CD14-positive monocyte (primary cell): ENCODE data around the gene PLXNB1. TPM values are rescaled to one million over a fixed set of nuclear protein-coding genes. Genes with fewer than 3 reads are reported as not detected.

Experiments used
- DNase-seq, 3 donors: peaks; one replicate each; pipeline ENCODE4 v3.0.0-alpha.2; 2011 to 2022
- H2AFZ ChIP-seq: 2 replicates; pipeline ENCODE4 v1.6.0; 2012; ENCODE audit warnings: mild to moderate bottlenecking, low read depth, low read length, inconsistent platforms; ENCODE audit not compliant: insufficient read depth, poor library complexity, severe bottlenecking
- H3K27ac ChIP-seq, 2 donors: 1 replicate in 1 of 2; 2 replicates in 1 of 2; pipeline ENCODE4 v1.5.1; 2012 to 2013; ENCODE audit warnings: low read length in 2 of 2, control low read depth in 1 of 2, inconsistent platforms in 1 of 2, low read depth in 1 of 2, mild to moderate bottlenecking in 1 of 2
- H3K27me3 ChIP-seq, 2 donors: one replicate each; pipeline versions ENCODE4 v1.6.0 to v1.6.1; 2011 to 2013; ENCODE audit warnings: low read length in 2 of 2; ENCODE audit not compliant: control insufficient read depth in 2 of 2, insufficient read depth in 2 of 2
- H3K36me3 ChIP-seq, 2 donors: replicated peaks in 1 of 2; 1 replicate in 1 of 2; 2 replicates in 1 of 2; pipeline versions ENCODE4 v1.5.1 to v1.6.1; 2012 to 2013; ENCODE audit warnings: low read length in 2 of 2, control low read depth in 1 of 2, inconsistent platforms in 1 of 2, mild to moderate bottlenecking in 1 of 2; ENCODE audit not compliant: insufficient read depth in 2 of 2, control insufficient read depth in 1 of 2
- H3K4me1 ChIP-seq, 2 donors: 1 replicate in 1 of 2; 2 replicates in 1 of 2; pipeline versions ENCODE4 v1.5.1 to v1.6.1; 2012 to 2013; ENCODE audit warnings: low read length in 2 of 2, control low read depth in 1 of 2, inconsistent platforms in 1 of 2, mild to moderate bottlenecking in 1 of 2, moderate library complexity in 1 of 2; ENCODE audit not compliant: insufficient read depth in 2 of 2, control insufficient read depth in 1 of 2
- H3K4me2 ChIP-seq: replicated peaks from 2 replicates; pipeline ENCODE3; 2012; ENCODE audit warnings: low read length, moderate library complexity, mild to moderate bottlenecking; ENCODE audit not compliant: poor library complexity, severe bottlenecking; ENCODE audit errors: extremely low read depth
- H3K4me3 ChIP-seq, 3 experiments: fragments of 200-600 bp in 1 of 3; sonication (generic) in 1 of 3; replicated peaks in 1 of 3; 1 replicate in 2 of 3; 2 replicates in 1 of 3; pipeline ENCODE4 v1.5.1; 2011 to 2013; ENCODE audit warnings: low read length in 3 of 3, mild to moderate bottlenecking in 3 of 3, control low read depth in 2 of 3, low read depth in 2 of 3, inconsistent platforms in 1 of 3, moderate library complexity in 1 of 3
- H3K79me2 ChIP-seq: 2 replicates; pipeline ENCODE4 v1.6.0; 2012; ENCODE audit warnings: mild to moderate bottlenecking, control low read depth, inconsistent platforms, low read length, moderate library complexity; ENCODE audit not compliant: insufficient read depth
- H3K9ac ChIP-seq: 2 replicates; pipeline ENCODE4 v1.6.0; 2017; ENCODE audit warnings: low read length, mild to moderate bottlenecking; ENCODE audit not compliant: insufficient read depth, poor library complexity, severe bottlenecking
- H3K9me3 ChIP-seq, 2 donors: replicated peaks in 1 of 2; 1 replicate in 1 of 2; 2 replicates in 1 of 2; pipeline versions ENCODE4 v1.5.1 to v1.6.1; 2012 to 2013; ENCODE audit warnings: low read length in 2 of 2, control low read depth in 1 of 2; ENCODE audit not compliant: control insufficient read depth in 1 of 2, insufficient read depth in 1 of 2
- H4K20me1 ChIP-seq: 2 replicates; pipeline ENCODE4 v1.6.0; 2012; ENCODE audit warnings: mild to moderate bottlenecking, low read length, control low read depth, moderate library complexity; ENCODE audit not compliant: insufficient read depth
- H3K27ac Mint-ChIP-seq, 7 donors: one replicate each; pipeline ENCODE4 v1.8.0; 2020; ENCODE audit warnings: mild to moderate bottlenecking in 7 of 7, mixed read lengths in 7 of 7, moderate library complexity in 6 of 7, inconsistent platforms in 2 of 7
- H3K27me3 Mint-ChIP-seq, 3 donors: one replicate each; pipeline ENCODE4 v1.8.0; 2021 to 2022; ENCODE audit warnings: low read depth in 3 of 3, mild to moderate bottlenecking in 3 of 3, mixed read lengths in 3 of 3, moderate library complexity in 3 of 3, inconsistent platforms in 1 of 3
- H3K36me3 Mint-ChIP-seq, 2 donors: one replicate each; pipeline ENCODE4 v1.8.0; 2020; ENCODE audit warnings: mixed read lengths in 2 of 2, inconsistent platforms in 1 of 2, mild to moderate bottlenecking in 1 of 2
- H3K4me1 Mint-ChIP-seq: one replicate; pipeline ENCODE4 v1.8.0; 2020; ENCODE audit warnings: mild to moderate bottlenecking, mixed read lengths
- H3K4me3 Mint-ChIP-seq, 2 donors: one replicate each; pipeline ENCODE4 v1.8.0; 2020; ENCODE audit warnings: mild to moderate bottlenecking in 2 of 2, mixed read lengths in 2 of 2, moderate library complexity in 1 of 2
- H3K9me3 Mint-ChIP-seq, 7 donors: one replicate each; pipeline ENCODE4 v1.8.0; 2020 to 2022; ENCODE audit warnings: mixed read lengths in 7 of 7, mild to moderate bottlenecking in 6 of 7, moderate library complexity in 6 of 7, inconsistent platforms in 2 of 7
- CTCF ChIP-seq: fragments of 200-600 bp; IDR thresholded peaks from one replicate; pipeline ENCODE4 v1.8.0; 2022; ENCODE audit warnings: antibody characterized with exemption, mild to moderate bottlenecking
- WGBS: methylation state at CpG from one replicate; pipeline ENCODE4 v1.1.5; 2013; ENCODE audit warnings: missing lambda C conversion rate; ENCODE audit not compliant: insufficient coverage; 5-methylcytosine and 5-hydroxymethylcytosine counted together
- intact Hi-C, 2 donors: fragments of 100-400 bp; cut with micrococcal nuclease; formaldehyde crosslinking; loops; one replicate each; pipeline versions ENCODE4 v1.15.0 to v1.15.1; 2023
- polyA plus RNA-seq, 3 donors: library from polyadenylated mRNA; depleted of rRNA in 1 of 3; unstranded in 2 of 3; stranded (reverse) in 1 of 3; fragments of 300-500 nt in 2 of 3; fragments of >200 nt in 1 of 3; fragmentation: Illumina TruSeq in 2 of 3; gene quantifications; 1 replicate in 2 of 3; 2 replicates in 1 of 3; pipeline ENCODE4 v1.2.3, GENCODE V29; 2012 to 2021

Gene PLXNB1
- polyA plus RNA-seq, 3 donors = 0.14 to 4.3 TPM; not detected in 1

GRCh38 chr3:48413086-48413485, 16.8 kb downstream of the PLXNB1 start:
- Histone ChIP-seq H3K79me2 (no peaks in the 10 kb centered on the region), H3K4me2 (no peak overlapping the region), H3K27ac (no peak overlapping the region), H4K20me1 (no peaks in the 10 kb centered on the region), H3K9ac (no peak overlapping the region), H3K9me3 (no peaks in the 10 kb centered on the region), H3K4me3 (no peak overlapping the region), H2AFZ (no peak overlapping the region), H3K36me3 (no peaks in the 10 kb centered on the region), H3K4me1 (no peaks in the 10 kb centered on the region), H3K27me3 (no peaks in the 10 kb centered on the region)
- peaks cover 0 to 3% (median 2%) of the 10 kb centered on the region in 3 donors for H3K27me3 Mint-ChIP-seq
- no peak overlapping the region for H3K4me3 Mint-ChIP-seq
- no peak for TF ChIP-seq CTCF
- H3K27ac Mint-ChIP-seq = no peak overlapping the region
- no peaks in the 10 kb centered on the region for H3K4me1 Mint-ChIP-seq
- WGBS = 97% methylated on average over 8 of the region's 8 CpGs
- peaks cover 0 to 2% (median 0%) of the 10 kb centered on the region in 7 donors for H3K9me3 Mint-ChIP-seq
- DNase-seq = no peak
- no peaks in the 10 kb centered on the region for H3K36me3 Mint-ChIP-seq
- intact Hi-C loops = no loop called here

GRCh38 chr3:48412375-48413001, 17.4 kb downstream of the PLXNB1 start:
- Mint-ChIP-seq H3K9me3 (peaks cover 0 to under 1% (median 0%) of the 10 kb centered on the region in 7 donors), H3K27ac (no peak overlapping the region), H3K36me3 (no peaks in the 10 kb centered on the region), H3K4me1 (no peaks in the 10 kb centered on the region), H3K4me3 (no peak overlapping the region), H3K27me3 (peaks cover 0 to 2% (median 2%) of the 10 kb centered on the region in 3 donors)
- Histone ChIP-seq H3K79me2 (no peaks in the 10 kb centered on the region), H3K36me3 (no peaks in the 10 kb centered on the region), H3K4me2 (no peak overlapping the region), H4K20me1 (no peaks in the 10 kb centered on the region), H3K9ac (no peak overlapping the region), H3K4me1 (no peaks in the 10 kb centered on the region), H3K27me3 (no peaks in the 10 kb centered on the region), H3K27ac (no peak overlapping the region), H2AFZ (no peak overlapping the region), H3K9me3 (no peaks in the 10 kb centered on the region), H3K4me3 (no peak overlapping the region)
- no peak for DNase-seq
- intact Hi-C loops = no loop called here
- no peak for TF ChIP-seq CTCF
- 97% methylated on average over 17 of the region's 19 CpGs for WGBS
